ENCODE data around the gene FBN1. TPM values are rescaled to one million over a fixed set of nuclear protein-coding genes. Genes with fewer than 3 reads are reported as not detected.

Gene FBN1
- polyA plus RNA-seq (ENCODE audit: insufficient read length): 98.2 TPM
- long read RNA-seq, donor 1, full-length matches to known transcripts: 2 of 51 reads
- long read RNA-seq, donor 1, partial matches to known transcripts: 49 of 51 reads
- long read RNA-seq, donor 1, other reads (novel, unspliced or antisense): 0 of 51 reads
- long read RNA-seq, donor 2, full-length matches to known transcripts: 2 of 16 reads
- long read RNA-seq, donor 2, partial matches to known transcripts: 14 of 16 reads
- long read RNA-seq, donor 2, other reads (novel, unspliced or antisense): 0 of 16 reads
- long read RNA-seq, donor 3, partial matches to known transcripts: 13 of 13 reads
- long read RNA-seq, donor 3, other reads (novel, unspliced or antisense): 0 of 13 reads
- long read RNA-seq, donor 4: 0 reads
- long read RNA-seq, donor 5, full-length matches to known transcripts: 1 of 1 reads
- long read RNA-seq, donor 5, partial matches to known transcripts: 0 of 1 reads
- long read RNA-seq, donor 5, other reads (novel, unspliced or antisense): 0 of 1 reads
- long read RNA-seq, donor 6, partial matches to known transcripts: 17 of 17 reads
- long read RNA-seq, donor 6, other reads (novel, unspliced or antisense): 0 of 17 reads
- long read RNA-seq, donor 7, full-length matches to known transcripts: 1 of 6 reads
- long read RNA-seq, donor 7, partial matches to known transcripts: 5 of 6 reads
- long read RNA-seq, donor 7, other reads (novel, unspliced or antisense): 0 of 6 reads
- long read RNA-seq, donor 8: 0 reads

GRCh38 chr15:48645558-48646330, at the start of gene FBN1:
Gene FBN1 (minus strand): TSS chr15:48645709. CDS start chr15:48644769, 940 bp downstream.
- DNase-seq: peak; percentile 90

- DNase-seq: no peak
Observed at GRCh38 chr15:48693484-48693883, 48.0 kb upstream of the FBN1 start.

GRCh38 chr15:48688493-48688892, 43.0 kb upstream of the FBN1 start:
- DNase-seq: no peak

GRCh38 chr15:48683991-48684765, 38.7 kb upstream of the FBN1 start:
- DNase-seq: no peak

GRCh38 chr15:48682942-48683651, 37.6 kb upstream of the FBN1 start:
- no peak for DNase-seq

- no peak for DNase-seq
Observed at GRCh38 chr15:48681353-48681752, 35.8 kb upstream of the FBN1 start.

GRCh38 chr15:48680841-48681240, 35.3 kb upstream of the FBN1 start:
- no peak for DNase-seq

- DNase-seq: no peak
Observed at GRCh38 chr15:48679952-48680351, 34.4 kb upstream of the FBN1 start.

- no peak for DNase-seq
Observed at GRCh38 chr15:48678851-48679250, 33.3 kb upstream of the FBN1 start.

- DNase-seq: no peak
Observed at GRCh38 chr15:48677821-48678220, 32.3 kb upstream of the FBN1 start.

GRCh38 chr15:48675436-48675835, 29.9 kb upstream of the FBN1 start:
- no peak for DNase-seq

GRCh38 chr15:48674876-48675275, 29.4 kb upstream of the FBN1 start:
- no peak for DNase-seq

- no peak for DNase-seq
Observed at GRCh38 chr15:48672206-48672605, 26.7 kb upstream of the FBN1 start.

- no peak for DNase-seq
Observed at GRCh38 chr15:48671103-48672022, 25.9 kb upstream of the FBN1 start.

- no peak for DNase-seq
Observed at GRCh38 chr15:48667701-48668100, 22.2 kb upstream of the FBN1 start.

GRCh38 chr15:48664436-48664835, 18.9 kb upstream of the FBN1 start:
- no peak for DNase-seq

GRCh38 chr15:48657950-48658591, 12.6 kb upstream of the FBN1 start:
- peak; percentile 40 for DNase-seq

- DNase-seq: no peak
Observed at GRCh38 chr15:48654801-48655200, 9.3 kb upstream of the FBN1 start.

GRCh38 chr15:48653913-48654670, 8.6 kb upstream of the FBN1 start:
- no peak for DNase-seq
